ENCODE results near the gene TRIM9.
A peak's percentile ranks its signal among the peaks of the same experiment; 100 is the strongest.

TRIM9 gene

DNA sequence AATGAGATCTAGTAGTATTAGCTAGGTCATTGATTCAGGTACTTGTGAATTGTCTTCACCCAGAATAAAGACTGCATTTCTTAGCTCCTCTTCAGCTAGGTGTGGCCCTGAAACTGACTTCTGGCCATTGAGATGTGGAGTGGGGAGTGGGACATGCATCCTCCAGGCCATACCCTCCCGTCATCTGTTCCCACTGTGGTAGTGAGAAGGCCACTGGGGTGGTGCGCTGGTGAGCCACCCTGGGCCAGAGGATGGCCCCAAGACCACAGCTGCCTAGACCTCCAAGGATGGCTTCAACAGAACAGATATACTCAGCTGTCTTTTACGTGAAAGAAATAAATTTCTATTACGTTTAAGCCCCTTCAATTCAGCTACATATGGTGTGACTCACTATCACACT, 36.5 kb downstream of the TRIM9 start:
- no peak for DNase-seq (ENCODE audit: low spot score)

DNA sequence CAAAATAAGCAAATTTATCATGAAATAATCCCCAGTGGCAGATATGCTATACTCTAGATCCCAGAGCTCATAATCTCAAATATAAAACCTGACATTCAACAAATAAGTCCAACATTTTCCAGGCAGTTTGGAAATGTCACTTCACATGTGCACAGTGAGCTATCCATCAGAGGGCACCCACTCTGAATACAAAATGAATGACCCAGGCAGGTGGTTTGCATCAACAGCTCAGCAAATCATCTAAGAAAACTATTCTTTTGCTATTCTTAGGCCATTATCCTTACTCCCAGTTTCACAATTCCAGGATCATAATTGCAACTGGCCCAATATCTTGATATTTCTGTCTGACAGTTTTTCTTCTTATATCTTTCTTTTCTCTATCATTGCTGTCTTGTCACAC, 38.5 kb downstream of the TRIM9 start:
- DNase-seq (ENCODE audit: low spot score), result no peak

DNA sequence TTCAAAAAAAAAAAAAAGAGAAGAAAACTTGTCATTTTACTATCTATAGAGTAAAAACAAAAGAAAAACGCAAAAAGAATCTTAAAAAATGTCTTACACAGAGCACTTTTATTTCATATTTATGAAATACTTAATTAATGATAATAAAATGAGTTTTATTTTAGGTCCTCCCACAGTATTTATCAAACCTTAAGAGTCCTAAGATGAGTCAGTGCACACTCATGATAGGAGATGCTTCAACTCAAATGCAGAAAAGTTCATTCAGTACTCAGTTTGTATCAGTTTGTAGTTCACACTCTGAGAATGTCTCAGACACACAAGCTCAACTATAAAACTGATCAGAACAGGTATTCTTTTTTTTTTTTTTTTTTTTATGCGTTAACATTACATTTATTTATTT, 41.7 kb downstream of the TRIM9 start:
- no peak for DNase-seq (ENCODE audit: low spot score)

DNA sequence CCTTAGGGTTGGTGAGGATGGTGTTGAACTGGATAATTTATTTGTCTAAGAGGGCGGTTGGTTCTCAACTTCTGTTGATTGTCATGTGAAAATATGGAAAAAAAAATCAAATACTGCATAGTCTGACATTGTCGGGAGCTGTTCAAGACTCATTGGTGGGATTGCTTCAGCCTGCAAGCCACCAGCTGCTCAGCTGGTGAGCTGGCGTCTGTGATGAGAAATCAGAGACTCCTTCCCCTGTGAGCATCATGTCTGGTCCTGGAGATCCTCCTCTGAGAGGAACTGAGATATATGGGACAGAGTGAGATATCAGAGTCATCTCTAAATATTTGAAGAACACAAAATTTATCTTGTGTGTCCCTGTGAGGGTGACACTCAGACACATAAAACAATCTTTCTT, 49.9 kb downstream of the TRIM9 start:
- DNase-seq (ENCODE audit: low spot score), result no peak

DNA sequence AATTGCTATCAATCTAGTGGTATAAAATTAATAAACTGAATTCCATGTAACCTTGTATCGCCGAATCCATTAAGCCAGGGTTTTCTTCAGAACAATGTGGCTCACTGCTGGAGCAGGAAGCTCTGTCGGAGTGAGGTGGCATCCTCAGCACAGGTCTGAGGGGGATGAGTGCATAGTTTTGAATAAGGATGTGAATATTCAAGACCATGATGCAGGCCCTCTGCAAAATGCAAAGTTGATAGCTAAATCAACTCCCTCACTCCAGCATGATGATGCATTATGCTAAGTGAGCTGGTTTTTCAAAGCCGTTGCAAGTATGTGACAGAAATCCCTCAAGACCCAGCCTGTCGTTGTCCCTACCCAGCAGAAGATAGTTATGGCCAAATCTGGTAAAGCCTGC, 53.0 kb downstream of the TRIM9 start:
- DNase-seq (ENCODE audit: low spot score), result no peak

DNA sequence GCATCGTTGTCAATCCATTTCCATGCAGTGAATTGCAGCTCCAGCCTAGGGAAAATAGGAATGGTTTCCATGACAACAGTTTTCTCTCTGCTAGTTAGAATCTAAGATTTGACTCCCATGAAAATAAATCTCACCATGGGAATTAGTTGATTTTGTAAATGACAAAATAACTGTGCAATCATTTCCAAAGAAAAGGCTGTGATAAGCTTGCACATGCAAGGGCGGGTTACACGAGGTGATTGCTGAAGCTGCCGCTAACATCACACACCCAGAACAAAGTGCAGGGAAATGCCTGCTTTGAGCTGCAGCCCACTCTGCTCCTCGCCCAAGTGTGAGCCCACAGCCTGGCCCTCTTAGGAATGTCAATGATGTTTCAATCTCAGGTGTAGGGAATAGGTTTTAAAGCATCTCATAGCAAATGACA, 53.8 kb downstream of the TRIM9 start:
- no peak for DNase-seq (ENCODE audit: low spot score)

DNA sequence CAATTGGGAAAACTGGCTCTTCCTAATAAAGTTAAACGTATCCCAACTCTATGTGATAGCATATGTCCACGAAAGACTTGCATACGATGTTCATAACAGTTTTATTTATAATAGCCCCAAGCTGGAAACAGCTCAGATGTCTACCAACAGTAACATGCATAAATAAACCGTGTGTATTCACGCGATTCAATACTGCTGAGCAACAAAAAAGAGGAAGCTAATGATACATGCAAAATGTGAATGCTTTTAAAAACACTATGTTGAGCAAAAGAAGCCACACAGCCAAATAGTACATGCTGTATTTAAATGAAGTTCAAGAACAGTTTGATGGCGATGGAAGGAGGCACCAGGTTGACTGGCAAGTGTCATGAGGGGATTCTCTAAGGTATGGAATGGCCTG, 55.7 kb downstream of the TRIM9 start:
- DNase-seq (ENCODE audit: low spot score), result no peak

DNA sequence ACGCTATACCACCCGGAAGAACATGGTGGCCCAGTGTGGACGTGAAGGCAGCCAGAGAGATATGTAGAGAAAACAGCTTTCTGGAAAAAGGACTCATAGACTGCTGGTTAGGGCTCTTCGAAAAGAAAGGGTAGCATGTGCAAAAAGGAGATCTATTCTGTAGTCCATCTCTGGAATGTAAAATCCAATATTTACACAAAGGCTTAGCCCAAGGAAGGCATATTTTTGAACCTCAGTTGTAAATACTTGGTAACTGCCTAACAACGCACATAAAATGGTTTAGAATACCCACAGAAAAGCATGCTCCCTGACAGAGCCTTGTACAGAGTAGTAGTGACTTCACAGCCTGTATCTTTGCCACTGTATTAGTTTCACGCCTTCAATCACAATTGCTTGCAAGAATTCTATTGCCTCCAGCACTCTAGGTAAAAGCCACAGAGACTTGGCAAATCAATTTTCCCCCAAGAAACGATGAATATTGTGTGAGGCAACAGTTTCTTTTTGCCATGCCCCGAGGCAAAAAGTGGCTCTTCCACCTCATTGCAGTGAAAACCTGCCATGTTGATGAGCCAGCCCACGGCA, 59.2 kb downstream of the TRIM9 start:
- no peak for DNase-seq (ENCODE audit: low spot score)

DNA sequence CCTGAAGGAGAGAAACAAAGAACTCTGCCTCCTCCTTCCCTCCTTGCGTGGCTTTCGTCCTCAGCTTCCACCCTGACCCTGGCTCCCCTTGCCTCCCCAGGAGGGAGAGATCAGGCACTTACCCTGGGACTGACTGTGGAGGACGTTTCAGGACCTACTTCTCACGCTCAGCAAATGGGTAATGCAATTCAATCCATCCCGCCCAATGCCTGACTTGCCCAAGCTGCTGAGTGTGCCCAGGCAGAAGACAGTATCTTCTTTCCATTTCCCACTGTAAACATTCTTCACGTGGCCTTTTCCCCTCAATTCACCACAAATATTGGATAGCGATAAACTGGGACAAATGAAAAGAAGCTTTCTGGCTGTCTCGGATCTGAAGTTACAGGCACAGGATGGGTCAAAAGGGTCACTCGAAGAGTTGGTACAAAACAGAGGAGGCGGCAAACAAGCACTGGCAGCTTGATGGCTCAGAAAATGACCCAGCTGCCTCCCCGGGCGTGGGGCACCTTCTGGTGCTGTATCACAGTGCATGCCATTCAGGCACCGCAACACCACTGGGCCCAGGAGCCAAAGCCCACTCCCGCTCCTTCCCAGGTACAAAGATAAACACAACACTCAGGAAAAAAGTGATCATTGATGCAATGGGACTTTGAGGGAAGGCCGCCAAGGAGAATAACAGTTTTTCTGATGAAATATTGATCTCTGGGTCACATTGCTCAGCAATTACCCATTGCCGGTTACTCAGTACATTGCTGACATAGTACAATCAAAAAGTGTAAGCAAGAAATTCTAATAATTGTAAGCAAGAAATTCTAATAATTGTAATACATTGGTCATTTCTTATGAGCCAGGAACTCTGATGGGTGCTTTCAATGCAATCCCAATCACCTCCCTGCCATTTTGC, 65.8 kb downstream of the TRIM9 start:
- DNase-seq (ENCODE audit: low spot score), result no peak

DNA sequence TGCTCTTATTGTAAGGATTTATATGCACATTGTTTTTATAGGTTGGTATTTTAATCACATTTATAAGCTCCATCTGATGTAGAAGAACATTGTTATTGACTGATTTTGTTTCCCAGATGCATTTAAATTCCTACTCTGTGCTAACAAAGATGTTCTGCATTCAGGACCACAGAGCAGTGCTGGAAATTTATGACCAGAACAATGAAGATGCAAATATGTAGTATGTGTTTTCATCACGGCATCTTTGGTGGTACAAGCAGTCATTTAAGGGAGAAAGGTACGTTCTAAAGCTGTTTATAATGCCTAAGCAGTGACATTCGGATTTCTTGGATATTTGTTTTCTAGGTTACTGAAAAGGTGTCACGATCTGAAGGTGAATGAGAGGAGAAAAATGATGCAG, 66.5 kb downstream of the TRIM9 start:
- no peak for DNase-seq (ENCODE audit: low spot score)

DNA sequence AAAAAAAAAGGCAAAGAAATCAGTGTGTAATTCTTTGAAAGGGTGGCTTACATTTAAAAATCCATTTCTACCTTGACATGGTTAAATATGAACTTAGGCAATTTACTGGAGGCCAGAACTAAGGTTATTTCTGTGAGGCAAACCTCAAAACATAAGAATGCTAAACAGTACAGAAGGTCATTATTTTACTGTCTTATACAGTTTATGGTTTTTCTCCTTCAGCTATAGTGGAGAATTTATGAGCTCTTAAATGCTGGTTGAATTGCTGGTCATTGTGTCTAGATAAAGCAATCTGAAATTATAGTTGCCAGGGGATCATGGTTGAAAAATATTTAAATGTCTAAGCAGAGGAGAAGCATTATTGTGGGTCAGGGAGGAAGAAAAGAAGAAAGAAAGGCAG, 70.5 kb downstream of the TRIM9 start:
- no peak for DNase-seq (ENCODE audit: low spot score)

DNA sequence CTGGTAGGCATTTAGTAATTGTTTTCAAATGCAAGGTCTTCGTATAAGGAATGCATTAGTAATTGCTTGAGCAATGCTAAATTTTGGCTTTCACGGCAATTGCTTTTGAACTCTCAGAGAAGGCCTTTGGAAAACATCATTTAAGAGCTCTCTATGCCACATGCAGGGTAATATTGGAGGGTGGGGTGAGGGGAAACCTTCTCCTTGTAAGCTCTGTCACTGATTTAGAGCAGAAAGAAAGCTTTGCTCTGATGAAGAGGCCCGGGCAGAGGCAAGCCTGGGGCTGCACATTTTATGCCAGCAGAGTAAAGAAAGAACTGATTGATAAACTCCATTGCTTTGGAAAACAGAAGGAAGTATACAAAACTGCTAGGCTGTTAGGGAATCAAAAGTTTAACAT, 70.9 kb downstream of the TRIM9 start:
- DNase-seq (ENCODE audit: low spot score), result peak; percentile 92

DNA sequence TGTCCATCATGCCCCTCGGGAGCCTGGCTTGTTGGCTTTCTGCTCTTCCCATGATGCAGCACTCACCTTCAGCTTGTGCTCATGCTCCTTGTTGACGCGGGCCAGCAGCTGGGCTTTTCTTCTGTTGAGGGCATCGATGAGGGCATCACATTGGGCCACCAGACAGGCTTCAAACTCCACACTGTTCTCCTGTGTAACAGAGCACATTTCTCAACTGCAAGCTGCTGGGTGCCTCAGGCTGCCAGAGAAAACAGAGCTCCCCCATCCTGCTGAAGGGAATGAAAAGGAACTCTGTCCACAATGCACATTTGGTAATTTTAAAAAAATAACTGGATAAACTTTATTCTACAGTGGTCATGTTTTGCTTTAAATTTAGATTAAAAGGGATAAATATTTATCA, 72.1 kb downstream of the TRIM9 start:
- DNase-seq (ENCODE audit: low spot score), result peak; percentile 81

DNA sequence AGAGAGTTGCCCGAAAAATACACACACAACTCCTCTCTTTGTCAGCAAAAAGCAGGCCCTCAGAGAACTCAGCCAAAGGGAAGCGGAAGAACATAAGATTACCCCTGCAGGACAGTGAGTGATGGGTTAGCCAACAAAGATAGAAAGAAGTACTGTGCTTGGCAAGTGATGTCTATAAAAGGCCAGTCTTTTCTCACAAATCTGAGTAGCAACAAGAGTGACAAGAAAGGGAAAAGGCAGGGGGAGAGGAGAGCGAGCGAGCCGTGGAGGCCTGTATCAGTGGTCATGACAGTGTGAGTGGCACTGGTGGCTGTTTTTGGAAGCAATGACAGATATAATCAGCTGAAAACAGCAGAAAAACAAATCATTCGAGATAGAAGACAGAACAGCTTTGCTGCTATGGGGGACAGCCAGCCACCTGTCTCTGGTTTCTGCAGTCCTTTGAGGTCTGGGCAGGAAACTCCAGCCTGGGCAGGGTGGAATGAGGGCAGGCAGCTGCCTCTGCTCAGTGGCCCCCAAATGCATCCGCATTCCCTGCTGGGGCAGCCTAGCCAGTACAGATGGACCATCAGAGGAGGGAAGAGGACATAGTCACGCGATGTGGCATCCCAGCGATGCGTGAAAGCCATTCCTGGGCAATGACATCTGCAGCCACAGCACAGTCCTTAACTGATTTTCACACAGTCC, 74.7 kb downstream of the TRIM9 start:
- peak; percentile 61 for DNase-seq (ENCODE audit: low spot score)

DNA sequence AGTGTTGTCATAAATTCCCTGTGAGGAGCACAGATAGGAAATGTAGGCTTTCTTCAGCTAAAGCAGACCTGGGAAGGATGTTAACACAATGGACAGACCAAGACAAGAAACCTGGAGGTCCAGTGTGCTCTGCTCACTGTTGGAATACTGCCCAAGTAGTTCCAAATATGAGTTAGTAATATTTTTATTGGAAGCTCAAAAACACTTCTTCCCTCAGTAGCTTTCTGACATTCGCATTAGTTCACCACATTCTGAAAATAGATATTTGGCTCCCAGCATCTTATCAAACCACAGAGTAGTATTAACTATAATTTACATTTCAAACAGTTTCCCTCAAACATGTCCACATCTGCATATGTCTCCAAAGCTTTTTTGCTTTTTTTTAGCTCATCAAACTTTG, 75.8 kb downstream of the TRIM9 start:
- no peak for DNase-seq (ENCODE audit: low spot score)

DNA sequence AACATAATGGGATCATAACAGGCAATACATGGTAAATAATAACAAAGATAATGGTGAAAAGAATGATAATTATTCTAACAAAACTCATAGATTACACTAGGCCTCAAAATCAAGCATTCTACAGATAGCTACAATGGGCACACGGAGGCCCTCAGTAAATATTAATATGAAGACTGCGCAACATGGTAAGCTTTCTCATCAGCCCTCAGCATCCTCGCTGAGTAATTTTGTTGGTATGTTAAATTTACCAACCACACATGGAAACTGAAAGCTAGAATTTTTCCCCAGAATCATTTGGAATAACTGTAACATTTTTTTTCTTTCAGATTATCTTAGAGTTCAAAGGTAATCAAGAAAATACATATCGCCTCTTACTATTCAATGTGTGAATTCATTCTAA, 76.4 kb downstream of the TRIM9 start:
- DNase-seq (ENCODE audit: low spot score), result no peak

DNA sequence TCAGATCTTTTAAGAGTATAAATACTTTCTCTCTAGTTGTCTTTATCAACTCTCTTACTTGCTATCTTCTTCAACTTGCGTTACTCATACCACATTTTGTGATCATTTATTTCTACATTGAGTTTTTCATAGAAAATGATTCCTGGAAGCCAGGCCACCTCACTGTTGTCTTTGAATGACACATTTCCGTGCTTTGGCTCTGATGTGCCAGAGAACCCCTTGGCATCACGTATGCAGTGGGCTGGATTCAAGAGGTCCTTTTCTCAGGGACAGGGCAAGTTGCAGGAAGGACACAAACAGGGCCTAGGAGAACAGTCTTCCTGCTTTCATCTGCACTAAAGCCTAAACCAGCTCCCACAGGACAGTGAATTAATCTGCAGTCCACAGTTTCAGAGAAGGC, 80.3 kb downstream of the TRIM9 start:
- DNase-seq (ENCODE audit: low spot score), result no peak

DNA sequence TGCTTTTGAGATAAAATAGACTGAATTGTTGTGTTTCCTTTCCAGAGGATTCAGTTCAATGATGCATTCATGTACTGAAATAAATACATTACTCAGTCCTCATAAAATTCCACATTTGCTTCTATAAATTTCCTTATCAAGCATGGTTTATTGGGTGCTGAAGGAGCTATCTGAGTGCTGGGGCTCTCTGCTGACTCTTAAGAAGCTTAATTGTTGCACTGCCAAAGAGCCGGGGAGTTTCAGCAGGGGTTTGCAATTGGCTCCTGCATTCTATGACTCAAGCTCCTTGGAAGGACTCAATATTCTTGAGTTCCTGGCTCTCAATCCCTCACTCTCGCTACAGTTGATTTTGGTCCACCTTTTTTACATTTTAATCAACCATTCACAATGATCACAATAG, 80.8 kb downstream of the TRIM9 start:
- no peak for DNase-seq (ENCODE audit: low spot score)

DNA sequence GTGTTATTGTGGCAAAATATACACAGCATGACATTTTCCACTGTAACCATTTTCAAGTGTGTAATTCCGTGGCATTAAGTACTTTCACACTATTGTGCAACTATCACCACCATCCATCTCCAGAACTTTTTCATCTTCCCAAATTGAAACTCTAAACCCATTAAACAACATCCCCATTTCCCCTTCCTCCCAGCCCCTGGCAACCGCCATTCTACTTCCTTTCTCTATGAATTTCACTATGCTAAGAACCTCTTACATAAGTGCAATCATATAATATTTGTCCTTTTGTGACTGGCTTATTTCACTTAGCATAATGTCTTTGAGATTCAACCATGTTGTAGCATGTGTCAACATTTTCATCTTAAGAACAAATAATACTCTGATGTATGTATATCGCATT, 82.8 kb downstream of the TRIM9 start:
- DNase-seq (ENCODE audit: low spot score), result no peak

DNA sequence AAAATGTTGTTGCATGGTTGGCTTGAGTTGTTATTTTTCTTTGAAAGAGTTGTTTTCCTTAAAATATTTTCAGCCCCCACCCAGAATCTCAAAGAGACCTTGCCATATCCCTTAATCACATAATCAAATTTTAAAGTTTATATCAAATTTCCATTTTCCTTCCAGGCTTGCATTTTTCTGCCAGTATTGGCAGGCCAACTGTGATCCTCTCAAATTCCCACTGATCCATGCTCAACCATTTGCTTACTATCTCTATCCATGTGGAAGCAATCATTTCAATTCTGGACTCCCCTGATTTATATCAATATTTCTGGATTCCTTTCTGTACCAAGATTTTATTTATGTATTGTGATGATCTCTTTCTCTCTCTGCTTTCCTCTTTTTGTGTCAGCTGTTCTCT, 86.5 kb downstream of the TRIM9 start:
- DNase-seq (ENCODE audit: low spot score), result no peak

DNA sequence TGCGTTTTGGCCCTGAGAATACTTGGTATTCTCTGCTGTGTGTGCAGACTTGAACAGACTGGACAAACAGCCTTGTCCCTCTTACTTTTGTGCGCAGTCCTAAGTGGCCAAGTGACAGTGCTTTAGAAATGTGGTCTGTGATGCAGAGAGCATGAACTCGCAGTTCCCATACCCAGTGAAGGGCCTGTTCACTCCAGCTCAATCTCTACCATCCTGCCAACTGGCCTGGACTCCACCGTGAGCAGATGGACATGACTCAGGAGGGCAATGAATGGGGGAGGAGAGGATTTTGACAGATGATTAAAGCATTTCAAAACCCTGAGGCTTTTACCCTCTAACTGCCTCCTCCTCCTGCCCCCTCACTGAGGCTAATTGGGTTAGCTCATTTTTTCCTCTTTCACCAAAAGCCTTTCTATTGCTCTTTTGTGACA, 88.1 kb downstream of the TRIM9 start:
- DNase-seq (ENCODE audit: low spot score), result peak; percentile 87

DNA sequence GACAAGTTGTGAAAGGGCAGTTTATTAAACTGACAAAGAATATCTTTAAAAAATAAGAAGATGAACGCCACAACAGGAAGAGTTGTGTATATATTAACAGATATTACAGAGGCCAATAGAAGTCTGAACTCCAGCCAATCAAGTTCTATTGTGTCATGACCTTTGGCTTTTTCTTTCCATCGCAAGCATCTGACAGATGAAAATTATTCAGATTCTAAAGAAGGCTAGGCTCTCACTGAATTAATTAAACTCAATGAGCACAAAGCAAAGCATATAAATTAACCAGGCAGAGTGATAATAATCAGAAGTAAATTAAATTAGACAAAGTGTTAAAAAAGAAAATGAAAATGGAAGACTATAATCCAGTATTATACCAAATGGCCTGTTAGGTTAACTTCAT, 88.6 kb downstream of the TRIM9 start:
- DNase-seq (ENCODE audit: low spot score), result no peak

Data from globus pallidus (tissue), 1 donor.